K562 (cell line): ENCODE results near the gene SLC24A3. TPM values are rescaled to one million over a fixed set of nuclear protein-coding genes. Genes with fewer than 3 reads are reported as not detected.

Experiments used
- ATAC-seq: fragments of 200-7000 bp; cut with Tn5 transposase; 3 replicates; pipeline ENCODE4 v1.9.1; 2020; ENCODE audit warnings: moderate library complexity
- BruUV-seq: library from RNA; stranded (reverse); fragments of 400-500 nt; replicated peaks from 2 replicates; lab custom pipeline; 2021; lab: Mats Ljungman, UMichigan
- CTCF ChIA-PET: fragments of 300-600 bp; formaldehyde crosslinking; extraction: SDS; loops from one replicate; lab custom pipeline; 2021; ENCODE audit warnings: low intra/inter-chr PET ratio; lab: Yijun Ruan, JAX
- POLR2A ChIA-PET: fragments of 300-600, 350-650 bp; sonication (Branson Sonifier 250); formaldehyde crosslinking; extraction: SDS; loops from one replicate; lab custom pipeline; 2021; ENCODE audit warnings: antibody characterized with exemption, inconsistent platforms; lab: Yijun Ruan, JAX
- DNase-seq, 4 experiments: peaks; one replicate each; pipeline versions ENCODE4 v3.0.0 to v3.0.0-alpha.2; 2011 to 2018; ENCODE audit warnings: low spot score in 3 of 4, mixed read lengths in 3 of 4; ENCODE audit errors: extremely low read depth in 1 of 4
- FAIRE-seq: peaks from 2 replicates; lab custom pipeline; 2011; peaks lifted over from hg19 to GRCh38; lab: Jason Lieb, UNC
- H2AFZ ChIP-seq: 2 replicates; pipeline ENCODE4 v1.6.0; 2011; ENCODE audit warnings: low read depth, low read length, control low read depth, inconsistent platforms
- H3K27ac ChIP-seq: fragments of 200-600 bp; 3 replicates; pipeline ENCODE4 v1.8.0; 2011; ENCODE audit warnings: low read depth, mild to moderate bottlenecking, control low read depth, inconsistent platforms, low read length, moderate library complexity, mixed read lengths; ENCODE audit errors: extremely low read depth
- H3K27me3 ChIP-seq, 2 experiments: fragments of 300-600 bp in 1 of 2; 2 replicates in 1 of 2; 3 replicates in 1 of 2; pipeline versions ENCODE4 v1.6.0 to v1.8.0; 2011; ENCODE audit warnings: inconsistent platforms in 2 of 2, low read length in 2 of 2, mild to moderate bottlenecking in 1 of 2, mixed read lengths in 1 of 2, moderate library complexity in 1 of 2; ENCODE audit not compliant: control insufficient read depth in 2 of 2, insufficient read depth in 2 of 2
- H3K36me3 ChIP-seq: fragments of 300-600 bp; 3 replicates; pipeline ENCODE4 v1.8.0; 2011; ENCODE audit warnings: mild to moderate bottlenecking, low read length, inconsistent platforms; ENCODE audit not compliant: control insufficient read depth, insufficient read depth
- H3K4me1 ChIP-seq, 2 experiments: fragments of 200-600 bp in 1 of 2; replicated peaks in 1 of 2; 2 replicates in 1 of 2; 3 replicates in 1 of 2; pipeline versions ENCODE4 v1.5.1 to v1.8.0; 2011; ENCODE audit warnings: inconsistent platforms in 2 of 2, low read length in 2 of 2, mild to moderate bottlenecking in 1 of 2, mixed read lengths in 1 of 2, moderate library complexity in 1 of 2; ENCODE audit not compliant: control insufficient read depth in 2 of 2, insufficient read depth in 2 of 2
- H3K4me2 ChIP-seq: 2 replicates; pipeline ENCODE4 v1.6.1; 2011; ENCODE audit warnings: low read length, control low read depth, inconsistent platforms, mixed read lengths; ENCODE audit not compliant: insufficient read depth
- H3K4me3 ChIP-seq: fragments of 200-600 bp; sonication (generic), shearing (Covaris generic); 2 replicates; pipeline ENCODE4 v1.5.1; 2016; ENCODE audit warnings: control low read depth, inconsistent platforms
- H3K79me2 ChIP-seq: fragments of 200-600 bp; 3 replicates; pipeline ENCODE4 v1.8.0; 2011; ENCODE audit warnings: low read length, inconsistent platforms; ENCODE audit not compliant: control insufficient read depth, insufficient read depth
- H3K9ac ChIP-seq, 2 experiments: 2 replicates each; pipeline versions ENCODE4 v1.6.0 to v1.6.1; 2011; ENCODE audit warnings: low read depth in 2 of 2, low read length in 2 of 2, control low read depth in 1 of 2, inconsistent platforms in 1 of 2, mild to moderate bottlenecking in 1 of 2, mixed read lengths in 1 of 2; ENCODE audit not compliant: insufficient read depth in 1 of 2
- H3K9me1 ChIP-seq: one replicate; pipeline ENCODE4 v1.6.0; 2011; ENCODE audit warnings: inconsistent platforms, mild to moderate bottlenecking, low read length, moderate library complexity; ENCODE audit not compliant: control insufficient read depth, insufficient read depth
- H3K9me3 ChIP-seq: replicated peaks from 2 replicates; pipeline ENCODE4 v1.5.1; 2011; ENCODE audit warnings: low read depth, low read length, inconsistent platforms; ENCODE audit not compliant: control insufficient read depth, insufficient read depth
- H4K20me1 ChIP-seq: replicated peaks from 2 replicates; pipeline ENCODE4 v1.6.1; 2011; ENCODE audit warnings: low read length, inconsistent platforms, mixed read lengths; ENCODE audit not compliant: control insufficient read depth, insufficient read depth
- BCL6 ChIP-seq: fragments of 250-450 bp; sonication (Bioruptor Pico); IDR thresholded peaks from 2 replicates; pipeline ENCODE4 v1.4.0; 2020
- BRF1 ChIP-seq: IDR thresholded peaks from 3 replicates; pipeline ENCODE4 v1.6.1; 2011; ENCODE audit warnings: borderline replicate concordance, mild to moderate bottlenecking; ENCODE audit not compliant: insufficient read length; ENCODE audit errors: extremely low read depth
- DACH1 ChIP-seq: fragments of 450-650 bp; IDR thresholded peaks from 2 replicates; pipeline ENCODE4 v1.6.1; 2018; ENCODE audit not compliant: partially characterized antibody
- KDM1A ChIP-seq, 2 experiments: fragments of 450-650 bp; IDR thresholded peaks; 2 replicates each; pipeline ENCODE4 v1.6.1; 2016; ENCODE audit warnings: mild to moderate bottlenecking in 2 of 2
- MYNN ChIP-seq, 2 experiments: sonication (generic); formaldehyde crosslinking in 1 of 2; IDR thresholded peaks; 2 replicates each; pipeline versions ENCODE4 v1.5.0 to v1.6.1; 2016 to 2020; ENCODE audit warnings: antibody characterized with exemption in 1 of 2, missing genetic modification reagents in 1 of 2
- PATZ1 ChIP-seq: fragments of 250-450 bp; sonication (Bioruptor Pico); IDR thresholded peaks from 2 replicates; pipeline ENCODE4 v1.5.0; 2020; ENCODE audit warnings: mild to moderate bottlenecking, borderline replicate concordance
- PYGO2 ChIP-seq: fragments of 450-650 bp; IDR thresholded peaks from 2 replicates; pipeline ENCODE4 v1.6.1; 2016; ENCODE audit warnings: mild to moderate bottlenecking, missing genetic modification characterization, moderate library complexity, missing compliant biosample characterization
- USF1 ChIP-seq: sonication (generic); formaldehyde crosslinking; IDR thresholded peaks from 2 replicates; pipeline ENCODE4 v1.9.0; 2022; ENCODE audit warnings: mild to moderate bottlenecking, missing genetic modification reagents
- ZBTB49 ChIP-seq: sonication (generic); formaldehyde crosslinking; IDR thresholded peaks from 2 replicates; pipeline ENCODE4 v1.8.0; 2022; ENCODE audit warnings: missing genetic modification reagents, mild to moderate bottlenecking, borderline replicate concordance
- ZNF263 ChIP-seq: sonication (generic); formaldehyde crosslinking; IDR thresholded peaks from 2 replicates; pipeline ENCODE4 v1.8.0; 2022; ENCODE audit warnings: mild to moderate bottlenecking, missing genetic modification reagents, borderline replicate concordance
- WGBS: fragments of 100-300 bp; shearing (Covaris generic); methylation state at CpG from one replicate; pipeline ENCODE4 v1.1.6; 2016; ENCODE audit warnings: low coverage, mixed read lengths; ENCODE audit not compliant: insufficient coverage; ENCODE audit errors: missing lambda C conversion rate; 5-methylcytosine and 5-hydroxymethylcytosine counted together
- in situ Hi-C: fragments of 300-500 bp; cut with MboI; formaldehyde crosslinking; loops from 4 replicates; pipeline ENCODE4 v1.15.0; 2018; ENCODE audit warnings: inconsistent platforms, mixed read lengths
- intact Hi-C: fragments of 100-400 bp; cut with micrococcal nuclease; formaldehyde crosslinking; loops from 2 replicates; pipeline ENCODE4 v1.14.2; 2022
- polyA plus RNA-seq, 8 experiments: library from polyadenylated mRNA; depleted of rRNA in 4 of 8; stranded (reverse) in 5 of 8; unstranded in 3 of 8; fragments of >200 nt; fragmentation: Nextera tagmentation in 2 of 8; fragmentation: Illumina TruSeq in 1 of 8; extraction: Ambion mirVana in 2 of 8; extraction: Trizol in 1 of 8; gene quantifications; 2 replicates each; pipeline versions ENCODE4 v1.2.1 to v1.2.3, GENCODE V29; 2011 to 2014; ENCODE audit warnings: inconsistent platforms in 1 of 8, missing spikeins in 1 of 8
- total RNA-seq, 7 experiments: library from RNA; depleted of rRNA in 6 of 7; stranded (reverse); fragments of >200 nt in 6 of 7; fragmentation: Illumina TruSeq in 2 of 7; extraction: Trizol in 2 of 7; gene quantifications; 2 replicates each; pipeline versions ENCODE4 v1.2.1 to v1.2.3, GENCODE V29; 2011 to 2021; ENCODE audit warnings: low replicate concordance in 1 of 7

SLC24A3 gene
- total and polyA plus RNA-seq, 9 of the 15 experiments (the other 6 are each of a cell fraction or from before 2014, with no cell fraction given) = not detected

- no peak for TF ChIP-seq USF1 (CRISPR knock-in tag)
- TF ChIP-seq MYNN (IDR thresholded peaks at IDR 0.05) = no peak
- TF ChIP-seq MYNN (CRISPR knock-in tag; IDR thresholded peaks at IDR 0.05) = no peak
Measured at GRCh38 chr20:19433371-19434350, 221.2 kb downstream of the SLC24A3 start (continued).

- TF ChIP-seq PYGO2 (tag) (no peak), KDM1A (IDR thresholded peaks at IDR 0.05) (no peak), DACH1 (no peak), BCL6 (CRISPR knock-in tag) (no peak), ZBTB49 (CRISPR knock-in tag) (no peak), PATZ1 (no peak), ZNF263 (no peak), BRF1 (no peak)
- BruUV-seq = no TSS peak
- no peaks in the 10 kb centered on the region for H3K79me2 ChIP-seq
- H2AFZ ChIP-seq = no peak overlapping the region
- H3K27ac ChIP-seq = no peak overlapping the region
- H3K4me2 ChIP-seq = no peak overlapping the region
- H4K20me1 ChIP-seq = no peaks in the 10 kb centered on the region
- no peaks in the 10 kb centered on the region; a peak in 1 of 5 replicates for H3K27me3 ChIP-seq
- H3K36me3 ChIP-seq = no peaks in the 10 kb centered on the region
- in situ Hi-C loops = no loop called here
- no peak for FAIRE-seq
- H3K4me1 ChIP-seq = no peaks in the 10 kb centered on the region
- no peaks in the 10 kb centered on the region for H3K9me1 ChIP-seq
- H3K9ac ChIP-seq = no peak overlapping the region
- no peak for ATAC-seq
- WGBS = 0% methylated on average over 3 of the region's 3 CpGs
- intact Hi-C loops = no loop called here
- CTCF ChIA-PET = no interaction called here
- POLR2A ChIA-PET = no interaction called here
- no peak overlapping the region for H3K4me3 ChIP-seq
- DNase-seq = no peak
- no peaks in the 10 kb centered on the region for H3K9me3 ChIP-seq
Measured at GRCh38 chr20:19435316-19435715, 222.9 kb downstream of the SLC24A3 start.
